ENCODE results near the gene DNLZ.

GRCh38 chr9:136392538-136393449 is 29.2 kb upstream of the DNLZ start:
- TF ChIP-seq CTCF (conservative IDR thresholded peaks at IDR 0.05; ENCODE audit: low read length): no peak
- no peak for TF ChIP-seq EZH2phosphoT487 (IDR thresholded peaks at IDR 0.05; ENCODE audit: borderline replicate concordance, low read depth, low read length)
